K562 (cell line): Measurements from ENCODE around the gene ZBTB20. TPM values are rescaled to one million over a fixed set of nuclear protein-coding genes. Genes with fewer than 3 reads are reported as not detected.

Source experiments
- ATAC-seq: fragments of 200-7000 bp; cut with Tn5 transposase; 3 replicates; pipeline ENCODE4 v1.9.1; 2020; ENCODE audit warnings: moderate library complexity
- BruUV-seq: library from RNA; stranded (reverse); fragments of 400-500 nt; replicated peaks from 2 replicates; lab custom pipeline; 2021; lab: Mats Ljungman, UMichigan
- CTCF ChIA-PET: fragments of 300-600 bp; formaldehyde crosslinking; extraction: SDS; loops from one replicate; lab custom pipeline; 2021; ENCODE audit warnings: low intra/inter-chr PET ratio; lab: Yijun Ruan, JAX
- POLR2A ChIA-PET: fragments of 300-600, 350-650 bp; sonication (Branson Sonifier 250); formaldehyde crosslinking; extraction: SDS; loops from one replicate; lab custom pipeline; 2021; ENCODE audit warnings: antibody characterized with exemption, inconsistent platforms; lab: Yijun Ruan, JAX
- DNase-seq, 4 experiments: peaks; one replicate each; pipeline versions ENCODE4 v3.0.0 to v3.0.0-alpha.2; 2011 to 2018; ENCODE audit warnings: low spot score in 3 of 4, mixed read lengths in 3 of 4; ENCODE audit errors: extremely low read depth in 1 of 4
- FAIRE-seq: peaks from 2 replicates; lab custom pipeline; 2011; peaks lifted over from hg19 to GRCh38; lab: Jason Lieb, UNC
- H2AFZ ChIP-seq: 2 replicates; pipeline ENCODE4 v1.6.0; 2011; ENCODE audit warnings: low read depth, low read length, control low read depth, inconsistent platforms
- H3K27ac ChIP-seq: fragments of 200-600 bp; 3 replicates; pipeline ENCODE4 v1.8.0; 2011; ENCODE audit warnings: low read depth, mild to moderate bottlenecking, control low read depth, inconsistent platforms, low read length, moderate library complexity, mixed read lengths; ENCODE audit errors: extremely low read depth
- H3K27me3 ChIP-seq, 2 experiments: fragments of 300-600 bp in 1 of 2; 2 replicates in 1 of 2; 3 replicates in 1 of 2; pipeline versions ENCODE4 v1.6.0 to v1.8.0; 2011; ENCODE audit warnings: inconsistent platforms in 2 of 2, low read length in 2 of 2, mild to moderate bottlenecking in 1 of 2, mixed read lengths in 1 of 2, moderate library complexity in 1 of 2; ENCODE audit not compliant: control insufficient read depth in 2 of 2, insufficient read depth in 2 of 2
- H3K36me3 ChIP-seq: fragments of 300-600 bp; 3 replicates; pipeline ENCODE4 v1.8.0; 2011; ENCODE audit warnings: mild to moderate bottlenecking, low read length, inconsistent platforms; ENCODE audit not compliant: control insufficient read depth, insufficient read depth
- H3K4me1 ChIP-seq, 2 experiments: fragments of 200-600 bp in 1 of 2; replicated peaks in 1 of 2; 2 replicates in 1 of 2; 3 replicates in 1 of 2; pipeline versions ENCODE4 v1.5.1 to v1.8.0; 2011; ENCODE audit warnings: inconsistent platforms in 2 of 2, low read length in 2 of 2, mild to moderate bottlenecking in 1 of 2, mixed read lengths in 1 of 2, moderate library complexity in 1 of 2; ENCODE audit not compliant: control insufficient read depth in 2 of 2, insufficient read depth in 2 of 2
- H3K4me2 ChIP-seq: 2 replicates; pipeline ENCODE4 v1.6.1; 2011; ENCODE audit warnings: low read length, control low read depth, inconsistent platforms, mixed read lengths; ENCODE audit not compliant: insufficient read depth
- H3K4me3 ChIP-seq: fragments of 200-600 bp; sonication (generic), shearing (Covaris generic); 2 replicates; pipeline ENCODE4 v1.5.1; 2016; ENCODE audit warnings: control low read depth, inconsistent platforms
- H3K79me2 ChIP-seq: fragments of 200-600 bp; 3 replicates; pipeline ENCODE4 v1.8.0; 2011; ENCODE audit warnings: low read length, inconsistent platforms; ENCODE audit not compliant: control insufficient read depth, insufficient read depth
- H3K9ac ChIP-seq, 2 experiments: 2 replicates each; pipeline versions ENCODE4 v1.6.0 to v1.6.1; 2011; ENCODE audit warnings: low read depth in 2 of 2, low read length in 2 of 2, control low read depth in 1 of 2, inconsistent platforms in 1 of 2, mild to moderate bottlenecking in 1 of 2, mixed read lengths in 1 of 2; ENCODE audit not compliant: insufficient read depth in 1 of 2
- H3K9me1 ChIP-seq: one replicate; pipeline ENCODE4 v1.6.0; 2011; ENCODE audit warnings: inconsistent platforms, mild to moderate bottlenecking, low read length, moderate library complexity; ENCODE audit not compliant: control insufficient read depth, insufficient read depth
- H3K9me3 ChIP-seq: replicated peaks from 2 replicates; pipeline ENCODE4 v1.5.1; 2011; ENCODE audit warnings: low read depth, low read length, inconsistent platforms; ENCODE audit not compliant: control insufficient read depth, insufficient read depth
- H4K20me1 ChIP-seq: replicated peaks from 2 replicates; pipeline ENCODE4 v1.6.1; 2011; ENCODE audit warnings: low read length, inconsistent platforms, mixed read lengths; ENCODE audit not compliant: control insufficient read depth, insufficient read depth
- CTCFL ChIP-seq: IDR thresholded peaks from 2 replicates; pipeline ENCODE4 v1.6.1; 2011; ENCODE audit warnings: borderline replicate concordance, low read depth, mild to moderate bottlenecking, moderate library complexity, low read length; ENCODE audit not compliant: insufficient read depth, poor library complexity, severe bottlenecking
- DEAF1 ChIP-seq: fragments of 450-650 bp; formaldehyde crosslinking; IDR thresholded peaks from 2 replicates; pipeline ENCODE4 v1.4.0; 2020; ENCODE audit warnings: mild to moderate bottlenecking, moderate library complexity
- GATAD2A ChIP-seq: fragments of 450-650 bp; IDR thresholded peaks from 2 replicates; pipeline ENCODE4 v1.6.1; 2017
- GTF2B ChIP-seq: IDR thresholded peaks from 2 replicates; pipeline ENCODE4 v1.6.1; 2011; ENCODE audit not compliant: insufficient read length; ENCODE audit errors: extremely low read depth
- HBP1 ChIP-seq: fragments of 450-650 bp; formaldehyde crosslinking; IDR thresholded peaks from 2 replicates; pipeline ENCODE4 v1.4.0; 2022; ENCODE audit warnings: missing genetic modification characterization
- KDM4B ChIP-seq, 2 experiments: fragments of 450-650 bp in 1 of 2; sonication (generic) in 1 of 2; IDR thresholded peaks; 2 replicates each; pipeline ENCODE4 v1.6.1; 2016 to 2017; ENCODE audit warnings: borderline replicate concordance in 2 of 2, antibody characterized with exemption in 1 of 2, low read depth in 1 of 2, mild to moderate bottlenecking in 1 of 2
- MLX ChIP-seq, 2 experiments: fragments of 450-650 bp in 1 of 2; sonication (generic) in 1 of 2; formaldehyde crosslinking; conservative IDR thresholded peaks; 2 replicates each; pipeline versions ENCODE4 v1.4.0 to v1.8.1; 2020 to 2022; ENCODE audit warnings: mild to moderate bottlenecking in 1 of 2, missing genetic modification reagents in 1 of 2
- MXI1 ChIP-seq: IDR thresholded peaks from 2 replicates; pipeline ENCODE4 v1.6.1; 2011; ENCODE audit warnings: low read depth, mild to moderate bottlenecking, improper control_type of control experiment, low read length
- NFE2 ChIP-seq: IDR thresholded peaks from 2 replicates; pipeline ENCODE4 v1.6.1; 2014; ENCODE audit warnings: antibody characterized with exemption, low read depth
- NR4A1 ChIP-seq, 2 experiments: fragments of 250-450 bp in 1 of 2; fragments of 450-650 bp in 1 of 2; sonication (Bioruptor Pico) in 1 of 2; IDR thresholded peaks; 2 replicates each; pipeline versions ENCODE4 v1.4.0 to v1.6.1; 2016 to 2020; ENCODE audit warnings: mild to moderate bottlenecking in 2 of 2, missing compliant biosample characterization in 1 of 2, missing genetic modification characterization in 1 of 2, moderate library complexity in 1 of 2
- POLR3G ChIP-seq: IDR thresholded peaks from 2 replicates; pipeline ENCODE4 v1.6.1; 2011; ENCODE audit not compliant: insufficient read length, insufficient replicate concordance; ENCODE audit errors: extremely low read depth
- SMAD4 ChIP-seq: fragments of 250-450 bp; sonication (Bioruptor Pico); conservative IDR thresholded peaks from 2 replicates; pipeline ENCODE4 v1.8.0; 2021; ENCODE audit warnings: inconsistent platforms, mild to moderate bottlenecking, moderate library complexity
- SMARCA5 ChIP-seq: fragments of 450-650 bp; IDR thresholded peaks from 2 replicates; pipeline ENCODE4 v1.6.1; 2016
- ZKSCAN8 ChIP-seq: fragments of 200-800 bp; sonication (Bioruptor generic); IDR thresholded peaks from 2 replicates; pipeline ENCODE4 v1.6.1; 2016; ENCODE audit warnings: missing genetic modification characterization, missing compliant biosample characterization
- ZNF444 ChIP-seq: fragments of 250-450 bp; sonication (Bioruptor Pico); IDR thresholded peaks from 2 replicates; pipeline ENCODE4 v1.4.0; 2020; ENCODE audit warnings: mild to moderate bottlenecking, moderate library complexity
- in situ Hi-C: fragments of 300-500 bp; cut with MboI; formaldehyde crosslinking; loops from 4 replicates; pipeline ENCODE4 v1.15.0; 2018; ENCODE audit warnings: inconsistent platforms, mixed read lengths
- intact Hi-C: fragments of 100-400 bp; cut with micrococcal nuclease; formaldehyde crosslinking; loops from 2 replicates; pipeline ENCODE4 v1.14.2; 2022
- polyA plus RNA-seq, 8 experiments: library from polyadenylated mRNA; depleted of rRNA in 4 of 8; stranded (reverse) in 5 of 8; unstranded in 3 of 8; fragments of >200 nt; fragmentation: Nextera tagmentation in 2 of 8; fragmentation: Illumina TruSeq in 1 of 8; extraction: Ambion mirVana in 2 of 8; extraction: Trizol in 1 of 8; gene quantifications; 2 replicates each; pipeline versions ENCODE4 v1.2.1 to v1.2.3, GENCODE V29; 2011 to 2014; ENCODE audit warnings: inconsistent platforms in 1 of 8, missing spikeins in 1 of 8
- total RNA-seq, 7 experiments: library from RNA; depleted of rRNA in 6 of 7; stranded (reverse); fragments of >200 nt in 6 of 7; fragmentation: Illumina TruSeq in 2 of 7; extraction: Trizol in 2 of 7; gene quantifications; 2 replicates each; pipeline versions ENCODE4 v1.2.1 to v1.2.3, GENCODE V29; 2011 to 2021; ENCODE audit warnings: low replicate concordance in 1 of 7

Gene ZBTB20
- total and polyA plus RNA-seq, 9 of the 15 experiments (the other 6 are each of a cell fraction or from before 2014, with no cell fraction given), result 0.17 to 1.7 (median 0.45) TPM

GRCh38 chr3:115074502-115074901 lies 72.6 kb downstream of the ZBTB20 start:
- POLR2A ChIA-PET, result no interaction called here
- TF ChIP-seq MLX (CRISPR knock-in tag; conservative IDR thresholded peaks at IDR 0.05) (no peak), POLR3G (no peak), GTF2B (no peak), KDM4B (IDR thresholded peaks at IDR 0.05; ENCODE audit: borderline replicate concordance in 2 of 2, low read depth in 1 of 2) (no peak), MXI1 (no peak), GATAD2A (no peak), ZKSCAN8 (CRISPR knock-in tag) (no peak), NFE2 (no peak), ZNF444 (CRISPR knock-in tag) (no peak), HBP1 (CRISPR knock-in tag) (no peak), SMARCA5 (no peak), CTCFL (no peak), NR4A1 (CRISPR knock-in tag; IDR thresholded peaks at IDR 0.05) (no peak), NR4A1 (tag; IDR thresholded peaks at IDR 0.05) (no peak), SMAD4 (CRISPR knock-in tag) (no peak), DEAF1 (CRISPR knock-in tag) (no peak)

More at GRCh38 chr3:115074502-115074901, 72.6 kb downstream of the ZBTB20 start:
- DNase-seq (no peak), ATAC-seq (no peak), FAIRE-seq (no peak)
- Histone ChIP-seq H3K27ac (no peak overlapping the region), H3K36me3 (no peaks in the 10 kb centered on the region), H2AFZ (no peak overlapping the region), H3K9me1 (no peaks in the 10 kb centered on the region), H3K9me3 (no peaks in the 10 kb centered on the region), H4K20me1 (no peaks in the 10 kb centered on the region), H3K4me3 (no peak overlapping the region), H3K4me2 (no peak overlapping the region), H3K79me2 (no peaks in the 10 kb centered on the region), H3K4me1 (no peaks in the 10 kb centered on the region), H3K9ac (no peak overlapping the region), H3K27me3 (no peaks in the 10 kb centered on the region)
- no TSS peak for BruUV-seq
- intact Hi-C loops, result no loop called here
- in situ Hi-C loops, result no loop called here
- CTCF ChIA-PET, result no interaction called here
